Psoas muscle (tissue), 8 donors: ENCODE data around the gene TES. TPM values are rescaled to one million over a fixed set of nuclear protein-coding genes. Genes with fewer than 3 reads are reported as not detected.
"Not testable (repeated sequence)": the region's sequence is repeated elsewhere in the genome, so short reads cannot be mapped to it uniquely, and the experiment has no call there.

Experiments used
- ATAC-seq, 4 donors: fragments of 200-7000 bp; cut with Tn5 transposase; one replicate each; pipeline ENCODE4 v1.9.1; 2020; ENCODE audit warnings: moderate library complexity in 3 of 4, mild to moderate bottlenecking in 2 of 4
- DNase-seq, 2 donors: peaks; one replicate each; pipeline ENCODE4 v3.0.0-alpha.2; 2020
- H3K27ac ChIP-seq: fragments of 200-600 bp; one replicate; pipeline ENCODE4 v1.8.0; 2022
- H3K27me3 ChIP-seq, 3 donors: fragments of 200-600 bp in 1 of 3; one replicate each; pipeline versions ENCODE4 v1.6.1 to v1.8.0; 2013 to 2022; ENCODE audit warnings: low read length in 2 of 3, mild to moderate bottlenecking in 2 of 3, moderate library complexity in 1 of 3; ENCODE audit not compliant: insufficient read depth in 3 of 3
- H3K36me3 ChIP-seq, 2 donors: fragments of 200-600 bp in 1 of 2; one replicate each; pipeline versions ENCODE4 v1.6.1 to v1.8.0; 2013 to 2022; ENCODE audit warnings: low read depth in 1 of 2, mild to moderate bottlenecking in 1 of 2, moderate library complexity in 1 of 2; ENCODE audit not compliant: insufficient read depth in 1 of 2
- H3K4me1 ChIP-seq: fragments of 200-600 bp; one replicate; pipeline ENCODE4 v1.8.0; 2022
- H3K4me3 ChIP-seq: fragments of 200-600 bp; one replicate; pipeline ENCODE4 v1.8.0; 2022; ENCODE audit warnings: mild to moderate bottlenecking
- H3K9me3 ChIP-seq: fragments of 200-600 bp; one replicate; pipeline ENCODE4 v1.8.0; 2022
- whole genome bisulfite sequencing, 3 donors: extraction: QIAGEN DNeasy Blood & Tissue Kit; methylation state at CpG; one replicate each; pipeline versions ENCODE4 v1.1.6 to v1.1.7; 2013; 5-methylcytosine and 5-hydroxymethylcytosine counted together
- intact Hi-C, 2 donors: fragments of 100-400 bp; cut with DNase I; formaldehyde crosslinking; loops; one replicate each; pipeline versions ENCODE4 v1.11.0 to v1.14.2; 2022
- polyA plus RNA-seq, 3 donors: library from polyadenylated mRNA; stranded (reverse); fragments of 200-250 nt; gene quantifications; one replicate each; pipeline ENCODE4 v1.2.3, GENCODE V29; 2013
- total RNA-seq, 4 donors: library from RNA; stranded (reverse); fragmentation: NEBNext Ultra II Directional in 2 of 4; extraction: Animal tissue kit (Norgen Biotek cat#: 25700) in 2 of 4; gene quantifications; one replicate each; pipeline versions ENCODE4 v1.2.1 to v1.2.4, GENCODE V29; 2021 to 2023
- TF ChIP-seq, protein P1 (sequence below): fragments of 200-600 bp; IDR thresholded peaks from one replicate; pipeline ENCODE4 v1.8.0; 2022; ENCODE audit warnings: antibody characterized with exemption
- donor health status: healthy with polysubstance abuse.
- donor health status: DM: no; HTN: no; CAD: no; lungs with moderate emphysema.
- donor health status: Bipolar disorder and iron deficiency.
- donor health status: healthy.
- donor health status: DM: yes; HTN: yes; CAD: no.
- donor health status: DM: no; HTN: no; CAD: no.
- donor health status: DM: no; HTN: no; CAD: no.
- donor health status: DM: yes; HTN: yes; CAD: no.

Gene TES
- total and polyA plus RNA-seq, 7 donors = 2.9 to 8.1 (median 5.8) TPM

DNA sequence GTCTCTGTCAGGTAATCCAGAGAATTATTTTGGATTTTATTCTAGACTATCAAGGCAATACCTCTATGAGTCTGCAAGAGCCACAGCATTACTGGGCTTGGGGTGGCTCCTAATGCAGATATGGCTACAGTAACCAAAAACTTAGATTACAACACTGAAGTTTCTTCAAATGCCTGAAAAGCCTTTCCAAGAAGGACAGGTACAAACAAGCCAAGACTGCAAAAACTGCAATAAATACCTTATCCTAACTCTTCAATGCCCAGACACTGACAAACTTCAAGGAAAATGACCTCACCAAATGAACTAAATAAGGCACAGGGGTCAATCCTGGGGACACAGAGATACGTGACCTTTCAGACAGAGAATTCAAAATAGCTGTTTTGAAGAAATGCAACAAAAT is 82.0 kb downstream of the TES start:
- no peak overlapping the region for H3K4me3 ChIP-seq
- 90 to 95% (median 91%) methylated on average over 1 of the region's 1 CpG for WGBS, 3 donors
- H3K9me3 ChIP-seq = no peaks in the 10 kb centered on the region
- H3K27me3 ChIP-seq = no peaks in the 10 kb centered on the region
- TF ChIP-seq, protein P1, sequence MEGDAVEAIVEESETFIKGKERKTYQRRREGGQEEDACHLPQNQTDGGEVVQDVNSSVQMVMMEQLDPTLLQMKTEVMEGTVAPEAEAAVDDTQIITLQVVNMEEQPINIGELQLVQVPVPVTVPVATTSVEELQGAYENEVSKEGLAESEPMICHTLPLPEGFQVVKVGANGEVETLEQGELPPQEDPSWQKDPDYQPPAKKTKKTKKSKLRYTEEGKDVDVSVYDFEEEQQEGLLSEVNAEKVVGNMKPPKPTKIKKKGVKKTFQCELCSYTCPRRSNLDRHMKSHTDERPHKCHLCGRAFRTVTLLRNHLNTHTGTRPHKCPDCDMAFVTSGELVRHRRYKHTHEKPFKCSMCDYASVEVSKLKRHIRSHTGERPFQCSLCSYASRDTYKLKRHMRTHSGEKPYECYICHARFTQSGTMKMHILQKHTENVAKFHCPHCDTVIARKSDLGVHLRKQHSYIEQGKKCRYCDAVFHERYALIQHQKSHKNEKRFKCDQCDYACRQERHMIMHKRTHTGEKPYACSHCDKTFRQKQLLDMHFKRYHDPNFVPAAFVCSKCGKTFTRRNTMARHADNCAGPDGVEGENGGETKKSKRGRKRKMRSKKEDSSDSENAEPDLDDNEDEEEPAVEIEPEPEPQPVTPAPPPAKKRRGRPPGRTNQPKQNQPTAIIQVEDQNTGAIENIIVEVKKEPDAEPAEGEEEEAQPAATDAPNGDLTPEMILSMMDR = no peak
- no peaks in the 10 kb centered on the region for H3K36me3 ChIP-seq
- H3K4me1 ChIP-seq = no peaks in the 10 kb centered on the region
- H3K27ac ChIP-seq = no peak overlapping the region
- ATAC-seq (no peak), DNase-seq (no peak)
- intact Hi-C loops = no loop called here

DNA sequence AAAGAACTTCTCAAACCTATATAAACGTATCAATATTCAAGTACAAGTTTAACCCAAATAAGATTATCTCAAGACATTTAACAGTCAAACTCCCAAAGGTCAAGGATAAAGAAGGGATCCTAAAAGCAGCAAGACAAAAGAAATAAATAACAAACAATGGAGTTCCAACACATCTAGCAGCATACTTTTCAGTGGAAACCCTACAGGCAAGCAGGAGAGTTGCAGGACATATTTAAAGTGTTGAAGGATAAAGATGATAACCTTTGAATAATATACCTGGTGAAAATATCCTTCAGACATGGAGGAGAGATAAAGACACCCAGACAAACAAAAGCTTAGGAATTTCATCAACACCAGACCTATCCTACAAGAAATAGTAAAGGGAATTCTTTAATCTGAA is 82.8 kb downstream of the TES start:
- Histone ChIP-seq H3K27me3 (no peaks in the 10 kb centered on the region), H3K9me3 (no peaks in the 10 kb centered on the region), H3K4me3 (no peak overlapping the region), H3K36me3 (no peaks in the 10 kb centered on the region), H3K4me1 (no peaks in the 10 kb centered on the region), H3K27ac (no peak overlapping the region)
- DNase-seq (no peak), ATAC-seq (no peak)
- intact Hi-C loops = no loop called here
- 81 to 90% (median 89%) methylated on average over 1 of the region's 1 CpG for WGBS, 3 donors
- TF ChIP-seq, protein P1 = no peak

DNA sequence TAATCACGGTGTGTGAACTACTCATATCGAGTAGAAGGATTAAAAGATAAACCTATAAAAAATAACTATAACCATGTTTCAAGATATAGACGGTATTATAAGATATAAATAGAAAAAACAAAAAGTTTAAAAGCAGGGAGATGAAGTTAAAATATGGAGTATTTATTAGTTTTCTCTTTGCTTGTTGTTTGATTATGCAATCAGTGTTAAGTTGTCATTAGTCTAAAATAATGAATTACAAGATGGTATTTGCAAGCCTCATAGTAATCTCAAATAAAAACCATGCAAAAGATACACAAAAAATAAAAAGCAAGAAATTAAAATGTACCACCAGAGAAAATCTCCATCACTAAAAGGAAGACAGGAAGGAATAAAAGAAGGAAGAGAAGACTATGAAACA is 83.3 kb downstream of the TES start:
- ATAC-seq (no peak), DNase-seq (no peak)
- Histone ChIP-seq H3K27ac (no peak overlapping the region), H3K36me3 (no peaks in the 10 kb centered on the region), H3K4me3 (no peak overlapping the region), H3K9me3 (no peaks in the 10 kb centered on the region), H3K4me1 (no peaks in the 10 kb centered on the region), H3K27me3 (no peaks in the 10 kb centered on the region)
- 85 to 95% (median 94%) methylated on average over 3 of the region's 3 CpGs for WGBS, 3 donors
- TF ChIP-seq, protein P1 = no peak
- intact Hi-C loops = no loop called here

DNA sequence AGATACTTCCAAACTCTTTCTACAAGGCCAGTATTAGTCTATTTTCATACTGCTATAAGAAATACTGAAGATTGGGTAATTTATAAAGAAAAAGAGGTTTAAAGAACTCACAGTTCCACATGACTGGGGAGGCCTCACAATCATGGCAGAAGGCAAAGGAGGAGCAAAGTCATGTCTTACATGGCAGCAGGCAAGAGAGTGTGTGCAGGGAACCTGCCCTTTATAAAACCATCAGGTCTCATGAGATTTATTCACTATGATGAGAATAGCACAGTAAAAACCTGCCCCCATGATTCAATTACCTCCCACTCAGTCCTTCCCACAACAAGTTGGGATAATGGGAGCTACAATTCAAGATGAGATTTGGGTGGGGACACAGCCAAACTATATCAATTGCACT is 85.6 kb downstream of the TES start:
- H3K27me3 ChIP-seq, H3K4me1 ChIP-seq, intact Hi-C loops, H3K4me3 ChIP-seq, H3K9me3 ChIP-seq, H3K36me3 ChIP-seq, DNase-seq, H3K27ac ChIP-seq, ATAC-seq: not testable (repeated sequence)

DNA sequence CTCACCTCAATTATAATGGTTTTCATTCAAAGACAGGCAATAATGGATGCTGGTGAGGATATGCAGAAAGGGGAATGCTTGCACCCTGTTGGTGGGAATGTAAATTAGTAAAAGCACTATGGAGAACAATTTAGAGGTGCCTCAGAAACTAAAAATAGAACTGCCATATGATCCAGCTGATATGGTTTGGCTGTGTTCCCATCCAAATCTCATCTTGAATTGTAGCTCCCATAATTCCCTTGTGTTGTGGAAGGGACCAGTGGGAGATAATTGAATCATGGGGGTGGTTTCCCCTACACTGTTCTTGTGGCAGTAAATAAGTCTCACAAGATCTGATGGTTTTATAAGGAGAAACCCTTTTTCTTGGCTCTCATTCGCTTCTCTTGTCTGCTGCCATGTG is 87.7 kb downstream of the TES start:
- intact Hi-C loops = no loop called here
- TF ChIP-seq, protein P1 = no peak
- 96 to 100% (median 98%) methylated on average over 1 of the region's 1 CpG for WGBS, 3 donors

More for the DNA sequence above, 87.7 kb downstream of the TES start:
- Histone ChIP-seq H3K27ac (no peak overlapping the region), H3K36me3 (no peaks in the 10 kb centered on the region), H3K9me3 (no peaks in the 10 kb centered on the region), H3K4me1 (no peaks in the 10 kb centered on the region), H3K4me3 (no peak overlapping the region), H3K27me3 (no peaks in the 10 kb centered on the region)
- ATAC-seq (no peak), DNase-seq (no peak)
